Keratinocyte (primary cell): ENCODE data around the gene TCP11L1. TPM values are rescaled to one million over a fixed set of nuclear protein-coding genes. Genes with fewer than 3 reads are reported as not detected.

Experiments
- DNase-seq: peaks from one replicate; pipeline ENCODE4 v3.0.0-alpha.2; 2011; ENCODE audit warnings: low read depth, missing footprints, low spot score
- FAIRE-seq: peaks from 2 replicates; lab custom pipeline; 2011; peaks lifted over from hg19 to GRCh38; lab: Jason Lieb, UNC
- H2AFZ ChIP-seq: 2 replicates; pipeline ENCODE4 v1.6.0; 2012; ENCODE audit warnings: low read length, control low read depth, inconsistent platforms; ENCODE audit not compliant: control insufficient read depth
- H3K27ac ChIP-seq: 2 replicates; pipeline ENCODE4 v1.5.1; 2011; ENCODE audit warnings: low read length; ENCODE audit not compliant: control insufficient read depth, insufficient read depth
- H3K27me3 ChIP-seq: 3 replicates; pipeline ENCODE4 v1.6.0; 2011; ENCODE audit warnings: low read length; ENCODE audit not compliant: control insufficient read depth, insufficient read depth; ENCODE audit errors: extremely low read depth
- H3K36me3 ChIP-seq, 2 experiments: 2 replicates in 1 of 2; 3 replicates in 1 of 2; pipeline ENCODE4 v1.5.1; 2011; ENCODE audit warnings: low read length in 2 of 2, mild to moderate bottlenecking in 1 of 2; ENCODE audit not compliant: control insufficient read depth in 2 of 2, insufficient read depth in 2 of 2; ENCODE audit errors: extremely low read depth in 1 of 2
- H3K4me1 ChIP-seq: 3 replicates; pipeline ENCODE4 v1.5.1; 2011; ENCODE audit warnings: low read length; ENCODE audit not compliant: control insufficient read depth, insufficient read depth; ENCODE audit errors: extremely low read depth
- H3K4me2 ChIP-seq: 3 replicates; pipeline ENCODE4 v1.6.0; 2011; ENCODE audit warnings: low read depth, low read length; ENCODE audit not compliant: control insufficient read depth, insufficient read depth; ENCODE audit errors: extremely low read depth
- H3K4me3 ChIP-seq, 3 experiments: fragments of 200-600 bp in 1 of 3; sonication (generic) in 1 of 3; 2 replicates in 2 of 3; 3 replicates in 1 of 3; pipeline ENCODE4 v1.5.1; 2011 to 2016; ENCODE audit warnings: low read length in 3 of 3, mild to moderate bottlenecking in 3 of 3, control low read depth in 2 of 3, inconsistent platforms in 1 of 3, low read depth in 1 of 3, mixed read lengths in 1 of 3, mixed run types in 1 of 3, moderate library complexity in 1 of 3; ENCODE audit not compliant: control insufficient read depth in 2 of 3, insufficient read depth in 2 of 3; ENCODE audit errors: extremely low read depth in 1 of 3
- H3K79me2 ChIP-seq: 2 replicates; pipeline ENCODE4 v1.6.0; 2012; ENCODE audit warnings: low read length; ENCODE audit not compliant: control insufficient read depth, insufficient read depth
- H3K9ac ChIP-seq: 3 replicates; pipeline ENCODE4 v1.6.0; 2011; ENCODE audit warnings: low read length; ENCODE audit not compliant: control insufficient read depth, insufficient read depth; ENCODE audit errors: extremely low read depth
- H3K9me1 ChIP-seq: 3 replicates; pipeline ENCODE4 v1.6.0; 2011; ENCODE audit warnings: low read length; ENCODE audit not compliant: control insufficient read depth, insufficient read depth; ENCODE audit errors: extremely low read depth
- H3K9me3 ChIP-seq: 2 replicates; pipeline ENCODE4 v1.5.1; 2012; ENCODE audit warnings: low read depth, low read length; ENCODE audit not compliant: control insufficient read depth
- H4K20me1 ChIP-seq: 3 replicates; pipeline ENCODE4 v1.6.0; 2011; ENCODE audit warnings: low read length; ENCODE audit not compliant: control insufficient read depth, insufficient read depth; ENCODE audit errors: extremely low read depth
- EZH2 ChIP-seq: IDR thresholded peaks from one replicate; pipeline ENCODE4 v1.6.1; 2012; ENCODE audit warnings: inconsistent platforms, mild to moderate bottlenecking, low read length, moderate library complexity
- dilution Hi-C: fragments of 300-500 bp; cut with MboI; formaldehyde crosslinking; loops from one replicate; pipeline ENCODE4 v1.7.0; 2020; ENCODE audit warnings: low sequenced_read_pairs; ENCODE audit not compliant: extremely low pct_ligation_motif_present
- polyA plus RNA-seq, 5 experiments: library from polyadenylated mRNA; depleted of rRNA in 3 of 5; stranded (reverse) in 3 of 5; stranded (forward) in 1 of 5; unstranded in 1 of 5; fragments of >200 nt; gene quantifications; 1 replicate in 1 of 5; 2 replicates in 3 of 5; 3 replicates in 1 of 5; pipeline versions ENCODE4 v1.2.1 to v1.2.3, GENCODE V29; 2011 to 2012; ENCODE audit warnings: missing spikeins in 2 of 5, low read depth in 1 of 5, low replicate concordance in 1 of 5
- TF ChIP-seq, protein P1 (sequence below), 3 experiments: IDR thresholded peaks in 1 of 3; conservative IDR thresholded peaks in 1 of 3; optimal IDR thresholded peaks in 1 of 3; 2 replicates in 2 of 3; 3 replicates in 1 of 3; pipeline versions ENCODE3 to v1.5.1; 2011; ENCODE audit warnings: low read length in 3 of 3, mild to moderate bottlenecking in 3 of 3, moderate library complexity in 2 of 3, control low read depth in 1 of 3, inconsistent platforms in 1 of 3; ENCODE audit not compliant: insufficient read depth in 2 of 3; ENCODE audit errors: extremely low read depth in 1 of 3

The TCP11L1 gene
- polyA plus RNA-seq, 1 donor (not counting 4 experiments of a cell fraction or from before 2014, with no cell fraction given) = 22.8 TPM

DNA sequence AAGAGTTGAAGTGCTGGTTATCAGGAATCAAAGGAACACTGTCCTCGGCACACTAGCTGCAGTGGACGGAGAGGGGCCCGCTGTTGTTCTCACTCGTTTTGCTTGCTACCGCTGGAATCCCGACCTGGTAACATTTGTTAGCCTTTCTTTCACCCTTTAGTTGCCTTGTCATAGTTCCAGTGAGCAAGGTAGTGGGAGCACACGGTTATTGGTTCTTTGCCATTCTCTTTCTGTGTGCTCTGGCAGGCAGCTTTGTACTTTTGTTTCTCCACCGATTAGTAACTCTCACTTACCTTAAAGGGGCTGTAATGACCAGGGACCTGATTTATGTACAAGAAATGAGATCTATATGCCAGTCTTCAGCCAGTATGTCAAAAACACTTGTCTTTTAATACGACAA lies 21.9 kb upstream of the TCP11L1 start:
- DNase-seq (no peak), FAIRE-seq (no peak)
- no peak for TF ChIP-seq EZH2
- TF ChIP-seq, protein P1, sequence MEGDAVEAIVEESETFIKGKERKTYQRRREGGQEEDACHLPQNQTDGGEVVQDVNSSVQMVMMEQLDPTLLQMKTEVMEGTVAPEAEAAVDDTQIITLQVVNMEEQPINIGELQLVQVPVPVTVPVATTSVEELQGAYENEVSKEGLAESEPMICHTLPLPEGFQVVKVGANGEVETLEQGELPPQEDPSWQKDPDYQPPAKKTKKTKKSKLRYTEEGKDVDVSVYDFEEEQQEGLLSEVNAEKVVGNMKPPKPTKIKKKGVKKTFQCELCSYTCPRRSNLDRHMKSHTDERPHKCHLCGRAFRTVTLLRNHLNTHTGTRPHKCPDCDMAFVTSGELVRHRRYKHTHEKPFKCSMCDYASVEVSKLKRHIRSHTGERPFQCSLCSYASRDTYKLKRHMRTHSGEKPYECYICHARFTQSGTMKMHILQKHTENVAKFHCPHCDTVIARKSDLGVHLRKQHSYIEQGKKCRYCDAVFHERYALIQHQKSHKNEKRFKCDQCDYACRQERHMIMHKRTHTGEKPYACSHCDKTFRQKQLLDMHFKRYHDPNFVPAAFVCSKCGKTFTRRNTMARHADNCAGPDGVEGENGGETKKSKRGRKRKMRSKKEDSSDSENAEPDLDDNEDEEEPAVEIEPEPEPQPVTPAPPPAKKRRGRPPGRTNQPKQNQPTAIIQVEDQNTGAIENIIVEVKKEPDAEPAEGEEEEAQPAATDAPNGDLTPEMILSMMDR (optimal IDR thresholded peaks at IDR 0.05 in 1 of 3, IDR thresholded peaks at IDR 0.05 in 1 of 3, conservative IDR thresholded peaks at IDR 0.05 in 1 of 3; ENCODE audit: extremely low read depth in 1 of 3, insufficient read depth in 2 of 3, low read length in 3 of 3) = no peak
- Histone ChIP-seq H3K9me3 (no peaks in the 10 kb centered on the region), H3K4me2 (peak overlapping the region; percentile 98), H3K27ac (no peak overlapping the region), H4K20me1 (no peaks in the 10 kb centered on the region), H3K9me1 (no peaks in the 10 kb centered on the region), H3K79me2 (peaks cover 57% of the 10 kb centered on the region), H3K27me3 (no peaks in the 10 kb centered on the region), H3K36me3 (no peaks in the 10 kb centered on the region), H3K4me1 (peaks cover 19% of the 10 kb centered on the region), H3K9ac (peak overlapping the region; percentile 48), H3K4me3 (peak overlapping the region; percentile 60 to 94 (median 93)), H2AFZ (no peak overlapping the region)
- dilution Hi-C loops = no loop called here

- TF ChIP-seq, protein P1 (optimal IDR thresholded peaks at IDR 0.05 in 1 of 3, IDR thresholded peaks at IDR 0.05 in 1 of 3, conservative IDR thresholded peaks at IDR 0.05 in 1 of 3; ENCODE audit: extremely low read depth in 1 of 3, insufficient read depth in 2 of 3, low read length in 3 of 3) = no peak
- TF ChIP-seq EZH2 = no peak
- dilution Hi-C loops = no loop called here
- Histone ChIP-seq H3K27ac (no peak overlapping the region), H2AFZ (no peak overlapping the region), H3K27me3 (no peaks in the 10 kb centered on the region), H3K36me3 (no peaks in the 10 kb centered on the region), H3K9me3 (no peaks in the 10 kb centered on the region), H3K79me2 (peaks cover 60% of the 10 kb centered on the region), H4K20me1 (no peaks in the 10 kb centered on the region), H3K9me1 (no peaks in the 10 kb centered on the region), H3K4me1 (peaks cover 19% of the 10 kb centered on the region), H3K9ac (peak overlapping the region; percentile 48), H3K4me3 (peak overlapping the region; percentile 60 to 94 (median 93)), H3K4me2 (peak overlapping the region; percentile 98)
- FAIRE-seq = no peak
- no peak for DNase-seq
Observed at GRCh38 chr11:33017965-33018364, 21.4 kb upstream of the TCP11L1 start.
